D721Med (cell line): ENCODE measurements around the gene KLHL6.
"Not testable (repeated sequence)": the region's sequence is repeated elsewhere in the genome, so short reads cannot be mapped to it uniquely, and the experiment has no call there.

Experiments
- DNase-seq: peaks from one replicate; pipeline ENCODE4 v3.0.0; 2011; ENCODE audit warnings: low spot score; ENCODE audit not compliant: insufficient read length
- FAIRE-seq: peaks from 2 replicates; lab custom pipeline; 2011; peaks lifted over from hg19 to GRCh38; lab: Jason Lieb, UNC
- CTCF ChIP-seq: IDR thresholded peaks from 2 replicates; pipeline ENCODE4 v1.5.1; 2012; ENCODE audit warnings: mild to moderate bottlenecking, control low read depth; ENCODE audit not compliant: insufficient read depth; ENCODE audit errors: missing control alignments

Gene KLHL6

GRCh38 chr3:183486472-183486871 is 69.0 kb downstream of the KLHL6 start:
- no peak for TF ChIP-seq CTCF
- no peak for FAIRE-seq

GRCh38 chr3:183485585-183485984 is 69.9 kb downstream of the KLHL6 start:
- no peak for DNase-seq
- no peak for FAIRE-seq

More at GRCh38 chr3:183486472-183486871, 69.0 kb downstream of the KLHL6 start:
- no peak for DNase-seq

GRCh38 chr3:183485093-183485492 is 70.4 kb downstream of the KLHL6 start:
- no peak for DNase-seq
- TF ChIP-seq CTCF, result no peak
- FAIRE-seq, result no peak

More at GRCh38 chr3:183485585-183485984, 69.9 kb downstream of the KLHL6 start:
- TF ChIP-seq CTCF, result no peak

- TF ChIP-seq CTCF, result no peak
- DNase-seq (no peak), FAIRE-seq (no peak)
These were observed 71.0 kb downstream of the KLHL6 start for GRCh38 chr3:183484431-183485075.

- FAIRE-seq (no peak), DNase-seq (no peak)
- no peak for TF ChIP-seq CTCF
These were observed 73.9 kb downstream of the KLHL6 start for GRCh38 chr3:183481582-183481981.

- DNase-seq (no peak), FAIRE-seq (no peak)
- TF ChIP-seq CTCF, result no peak
These were observed 77.0 kb downstream of the KLHL6 start for GRCh38 chr3:183478501-183478900.

GRCh38 chr3:183477801-183478456 is 77.6 kb downstream of the KLHL6 start:
- DNase-seq (no peak), FAIRE-seq (no peak)
- TF ChIP-seq CTCF, result no peak

- DNase-seq, FAIRE-seq: not testable (repeated sequence)
These were observed 79.7 kb downstream of the KLHL6 start for GRCh38 chr3:183475764-183476162.
